ENCODE measurements around the gene PRKCD.

Gene PRKCD

GRCh38 chr3:53188720-53189119, 27.7 kb downstream of the PRKCD start:
- in situ Hi-C loops (cut with HindIII; ENCODE audit: low sequenced_read_pairs) = no loop called here

GRCh38 chr3:53189276-53189675, 28.3 kb downstream of the PRKCD start:
- in situ Hi-C loops (cut with HindIII; ENCODE audit: low sequenced_read_pairs) = no loop called here

DNA sequence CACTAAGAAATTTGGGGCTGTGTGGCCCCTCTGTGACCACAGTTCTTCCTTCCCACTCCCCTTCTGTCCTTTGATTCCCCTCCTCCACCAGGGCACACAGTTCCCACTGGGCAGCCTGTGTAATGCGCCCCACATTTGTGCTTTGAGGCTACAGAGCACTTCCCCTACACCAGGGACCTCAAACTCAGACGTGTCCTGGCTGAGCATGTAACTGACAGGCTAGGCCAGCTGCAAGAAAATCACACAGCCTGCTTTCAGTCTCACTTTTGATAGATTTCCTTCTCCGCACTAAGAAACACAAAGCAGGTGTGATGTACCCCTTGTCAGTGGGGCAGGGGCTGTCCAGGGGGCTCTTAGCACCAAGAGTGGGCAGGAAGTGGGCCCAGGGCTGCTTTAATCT, 29.6 kb downstream of the PRKCD start:
- in situ Hi-C loops (cut with HindIII; ENCODE audit: low sequenced_read_pairs) = no loop called here

DNA sequence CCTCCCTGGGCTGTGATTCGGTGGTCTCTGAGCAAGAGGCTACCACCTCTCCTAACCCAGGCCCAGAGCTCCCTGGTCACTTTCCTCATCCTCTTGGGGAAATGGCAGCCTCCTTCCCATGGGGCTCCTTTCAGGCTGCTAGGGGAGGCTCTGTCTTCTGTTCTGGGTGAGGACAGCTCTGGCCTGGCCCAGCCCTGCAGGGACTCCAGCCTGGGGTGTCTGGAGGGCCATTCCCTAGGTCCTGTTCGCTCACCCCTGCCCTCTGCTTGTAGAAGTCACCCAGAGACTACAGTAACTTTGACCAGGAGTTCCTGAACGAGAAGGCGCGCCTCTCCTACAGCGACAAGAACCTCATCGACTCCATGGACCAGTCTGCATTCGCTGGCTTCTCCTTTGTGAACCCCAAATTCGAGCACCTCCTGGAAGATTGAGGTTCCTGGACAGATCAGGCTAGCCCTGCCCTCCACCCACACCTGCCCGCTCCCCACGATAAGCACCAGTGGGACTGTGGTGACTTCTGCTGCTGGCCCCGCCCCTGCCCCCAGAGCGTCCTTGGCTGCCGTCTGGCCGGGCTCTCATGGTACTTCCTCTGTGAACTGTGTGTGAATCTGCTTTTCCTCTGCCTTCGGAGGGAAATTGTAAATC, 30.9 kb downstream of the PRKCD start:
- in situ Hi-C loops (cut with HindIII; ENCODE audit: low sequenced_read_pairs) = no loop called here

GRCh38 chr3:53192608-53193007, 31.6 kb downstream of the PRKCD start:
- in situ Hi-C loops (cut with HindIII; ENCODE audit: low sequenced_read_pairs) = no loop called here

- in situ Hi-C loops (cut with HindIII; ENCODE audit: low sequenced_read_pairs) = no loop called here
Measured at GRCh38 chr3:53193466-53194209, 32.6 kb downstream of the PRKCD start.

- in situ Hi-C loops (cut with HindIII; ENCODE audit: low sequenced_read_pairs) = no loop called here
Measured at GRCh38 chr3:53194210-53195065, 33.4 kb downstream of the PRKCD start.

- in situ Hi-C loops (cut with HindIII; ENCODE audit: low sequenced_read_pairs) = no loop called here
Measured at GRCh38 chr3:53195066-53195450, 34.0 kb downstream of the PRKCD start.

- in situ Hi-C loops (cut with HindIII; ENCODE audit: low sequenced_read_pairs) = no loop called here
Measured at GRCh38 chr3:53195602-53196574, 34.9 kb downstream of the PRKCD start.

DNA sequence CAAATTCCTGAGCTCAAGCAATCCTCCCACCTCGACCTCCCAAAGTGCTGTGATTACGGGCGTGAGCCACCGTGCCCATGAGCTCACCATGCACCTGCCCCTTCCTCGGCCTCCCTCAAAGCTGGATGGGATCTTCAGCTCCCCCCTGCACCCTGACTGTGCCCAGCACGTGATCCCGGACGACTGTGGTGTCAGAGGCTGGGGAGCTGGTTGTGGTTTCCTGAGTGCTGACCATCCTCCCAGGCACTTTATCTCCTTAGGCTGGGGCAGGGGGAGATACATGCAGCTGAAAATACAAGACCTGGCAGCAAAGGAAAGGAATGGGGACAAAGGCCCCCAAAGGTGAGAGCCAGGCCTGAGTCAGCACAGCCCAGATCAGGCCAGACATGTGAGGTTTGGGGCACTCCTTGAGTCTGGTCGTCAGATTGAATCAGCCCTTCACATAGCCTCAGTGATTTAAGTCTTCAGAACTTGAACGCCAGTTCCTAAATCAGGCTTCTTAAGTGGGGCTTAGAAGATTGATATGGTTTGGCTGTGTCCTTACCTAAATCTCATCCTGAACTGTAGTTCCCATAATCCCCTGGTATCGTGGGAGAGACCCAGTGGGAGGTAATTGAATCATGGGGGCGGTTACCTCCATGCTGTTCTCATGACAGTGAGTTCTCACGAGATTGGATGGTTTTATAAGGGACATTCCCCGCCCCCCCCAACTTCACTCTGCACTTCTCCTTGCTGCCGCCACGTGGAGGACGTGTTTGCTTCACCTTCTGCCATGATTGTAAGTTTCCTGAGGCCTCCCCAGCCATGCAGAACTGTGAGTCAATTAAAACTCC, 35.8 kb downstream of the PRKCD start:
- in situ Hi-C loops (cut with HindIII; ENCODE audit: low sequenced_read_pairs) = no loop called here

DNA sequence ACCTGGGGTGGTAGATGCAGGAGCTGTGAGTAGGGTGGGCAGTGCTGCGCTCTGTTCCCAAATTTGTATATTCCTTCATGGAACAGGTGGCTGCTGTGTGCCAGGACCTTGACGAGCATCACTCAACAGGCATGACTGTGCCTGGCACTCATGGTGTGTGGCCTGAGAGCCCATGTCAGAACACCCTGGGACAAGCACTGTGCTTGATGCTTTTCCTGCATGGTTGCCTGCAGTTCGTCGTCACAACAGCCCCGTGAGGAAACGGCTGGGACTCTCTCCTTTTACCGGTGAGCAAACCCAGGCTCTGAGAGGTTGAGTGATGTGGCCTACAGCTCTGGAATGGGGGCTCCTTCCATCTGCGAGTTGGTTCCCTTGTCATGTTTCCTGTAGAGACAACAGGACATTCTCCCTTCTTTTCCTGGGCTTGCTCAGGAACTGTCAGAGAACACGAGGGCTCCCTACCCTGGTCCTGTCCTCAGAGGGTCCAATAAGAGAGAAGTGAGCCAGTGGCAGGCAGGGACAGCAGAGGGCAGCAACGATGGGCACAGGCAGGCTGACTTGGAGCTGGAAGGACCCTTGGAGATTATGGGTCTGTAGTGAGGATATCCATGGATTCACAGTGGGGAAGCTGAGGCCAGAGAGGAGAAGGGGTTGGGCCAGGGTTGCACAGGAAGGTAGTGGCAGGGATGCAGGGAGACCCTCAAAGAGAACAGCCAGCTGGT, 37.4 kb downstream of the PRKCD start:
- in situ Hi-C loops (cut with HindIII; ENCODE audit: low sequenced_read_pairs) = no loop called here

- in situ Hi-C loops (cut with HindIII; ENCODE audit: low sequenced_read_pairs) = no loop called here
Measured at GRCh38 chr3:53198996-53199395, 38.0 kb downstream of the PRKCD start.

DNA sequence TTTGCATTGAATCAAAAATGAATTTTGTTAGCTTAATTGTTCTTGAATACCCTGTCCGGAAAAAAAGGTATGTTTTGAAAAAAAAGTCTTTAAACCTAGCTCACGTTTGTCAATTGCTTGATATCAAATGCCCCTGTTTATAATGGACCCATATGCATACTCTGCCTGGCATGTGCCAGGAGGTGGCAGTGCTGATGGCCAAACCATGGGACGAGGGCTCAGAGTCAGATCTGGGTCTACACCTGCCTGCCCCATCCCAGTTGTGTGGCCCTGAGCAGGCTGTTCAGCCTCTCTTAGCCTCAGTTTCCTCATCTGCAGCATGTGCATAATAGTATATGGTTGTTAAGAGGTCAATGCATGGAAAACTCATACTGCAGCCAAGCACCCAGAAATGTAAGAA, 38.8 kb downstream of the PRKCD start:
- in situ Hi-C loops (cut with HindIII; ENCODE audit: low sequenced_read_pairs) = no loop called here

- in situ Hi-C loops (cut with HindIII; ENCODE audit: low sequenced_read_pairs) = no loop called here
Measured at GRCh38 chr3:53200501-53201498, 39.8 kb downstream of the PRKCD start.

GRCh38 chr3:53202331-53203015, 41.5 kb downstream of the PRKCD start:
- in situ Hi-C loops (cut with HindIII; ENCODE audit: low sequenced_read_pairs) = no loop called here

- in situ Hi-C loops (cut with HindIII; ENCODE audit: low sequenced_read_pairs) = no loop called here
Measured at GRCh38 chr3:53211706-53212702, 51.0 kb downstream of the PRKCD start.
